Activated CD4-positive, alpha-beta T cell treated with anti-CD3 and anti-CD28 coated beads, Interleukin-10, Interleukin-2, amounts not matched to agents 100 ng/mL and 50 ng/mL, durations not matched to agents 16 hours and 8 hours (primary cell): Measurements from ENCODE around the gene MND1.
"Not testable (repeated sequence)": the region's sequence is repeated elsewhere in the genome, so short reads cannot be mapped to it uniquely, and the experiment has no call there.

Experiments used
- DNase-seq: peaks from one replicate; pipeline ENCODE4 v3.0.0-alpha.2; 2020

The MND1 gene

DNA sequence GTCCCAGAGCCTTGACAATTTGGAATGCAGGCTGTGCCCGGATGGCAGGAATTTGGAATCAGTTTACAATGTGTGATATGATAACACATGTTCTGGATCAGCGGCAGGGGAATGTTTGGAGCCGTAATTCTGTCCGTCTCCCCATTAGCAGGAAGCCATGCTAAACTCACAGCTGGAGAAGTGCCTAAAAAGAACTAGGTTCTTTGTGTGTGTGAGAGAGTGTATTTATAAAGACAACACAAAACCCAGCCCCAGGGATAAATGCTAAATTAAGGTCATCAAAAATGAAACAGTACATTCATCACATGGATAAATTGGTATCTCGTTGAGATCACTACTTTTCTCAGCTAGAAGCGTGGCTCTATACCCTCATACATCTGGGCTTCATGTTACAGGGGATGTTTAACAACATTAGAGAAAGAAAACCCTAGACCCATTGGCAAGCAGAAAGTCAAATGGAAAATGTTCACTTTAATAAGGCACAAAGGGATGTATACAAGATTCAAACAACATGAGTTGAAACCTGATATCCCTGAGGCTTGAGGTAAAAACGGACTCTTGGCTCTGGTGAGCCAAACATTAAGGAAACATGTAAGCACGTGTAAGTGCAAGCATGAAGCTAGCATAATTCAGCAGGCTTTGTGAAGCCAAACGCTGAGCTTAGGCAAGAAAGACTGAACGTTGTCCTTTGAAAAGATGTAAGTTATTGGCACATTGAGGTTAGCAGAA, 103.7 kb downstream of the MND1 start:
- no peak for DNase-seq

DNA sequence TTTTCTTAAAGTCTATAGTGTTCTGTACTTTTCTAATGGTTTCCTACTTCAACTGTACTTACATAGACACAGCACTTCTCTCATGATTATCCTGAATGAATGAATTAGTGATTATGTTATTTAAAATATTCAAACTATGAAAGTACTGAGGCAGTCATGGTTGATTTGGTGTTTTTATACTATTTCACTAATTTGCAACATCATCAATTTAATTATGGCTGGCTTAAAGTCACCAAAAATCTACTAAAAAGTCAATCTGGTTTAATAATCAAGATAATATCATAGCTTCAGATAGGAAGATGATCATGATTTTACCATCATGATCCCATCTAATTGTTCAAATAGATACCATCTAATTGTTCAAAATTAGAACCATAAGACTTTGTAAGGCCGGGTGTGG, 104.8 kb downstream of the MND1 start:
- DNase-seq = no peak

DNA sequence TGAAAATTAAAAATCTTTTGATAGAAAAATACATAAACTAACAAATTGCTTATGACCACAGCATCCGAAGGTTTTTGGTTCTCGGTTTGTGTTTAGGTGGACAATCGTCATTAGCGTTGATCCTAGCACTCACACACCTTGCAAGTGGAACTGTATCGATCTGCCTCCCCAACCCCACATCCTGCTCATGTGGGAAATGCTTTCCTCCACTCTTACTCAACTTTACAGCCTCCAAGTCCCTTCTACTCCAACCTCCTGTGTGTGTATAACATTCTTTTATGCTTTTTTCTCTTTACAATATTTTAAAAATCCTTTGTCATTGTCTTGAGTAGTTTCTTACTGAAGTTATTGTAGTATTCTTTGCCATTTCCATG, 106.0 kb downstream of the MND1 start:
- peak; percentile 63 for DNase-seq

DNA sequence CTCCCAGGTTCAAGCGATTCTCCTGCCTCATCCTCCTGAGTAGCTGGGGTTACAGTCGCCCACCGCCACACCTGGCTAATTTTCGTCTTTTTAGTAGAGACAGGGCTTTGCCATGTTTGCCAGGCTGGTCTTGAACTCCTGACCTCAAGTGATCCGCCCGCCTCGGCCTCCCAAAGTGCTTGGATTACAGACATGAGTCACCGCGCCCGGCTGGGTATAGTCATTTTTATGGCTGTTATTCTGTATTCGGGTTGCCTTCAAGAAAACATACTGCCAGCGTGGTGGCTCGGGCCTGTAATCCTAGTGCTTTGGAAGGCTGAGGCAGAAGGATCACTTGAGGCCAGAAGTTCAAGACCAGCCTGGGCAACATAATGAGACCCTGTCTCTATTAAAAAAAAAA, 106.7 kb downstream of the MND1 start:
- not testable (repeated sequence) for DNase-seq

DNA sequence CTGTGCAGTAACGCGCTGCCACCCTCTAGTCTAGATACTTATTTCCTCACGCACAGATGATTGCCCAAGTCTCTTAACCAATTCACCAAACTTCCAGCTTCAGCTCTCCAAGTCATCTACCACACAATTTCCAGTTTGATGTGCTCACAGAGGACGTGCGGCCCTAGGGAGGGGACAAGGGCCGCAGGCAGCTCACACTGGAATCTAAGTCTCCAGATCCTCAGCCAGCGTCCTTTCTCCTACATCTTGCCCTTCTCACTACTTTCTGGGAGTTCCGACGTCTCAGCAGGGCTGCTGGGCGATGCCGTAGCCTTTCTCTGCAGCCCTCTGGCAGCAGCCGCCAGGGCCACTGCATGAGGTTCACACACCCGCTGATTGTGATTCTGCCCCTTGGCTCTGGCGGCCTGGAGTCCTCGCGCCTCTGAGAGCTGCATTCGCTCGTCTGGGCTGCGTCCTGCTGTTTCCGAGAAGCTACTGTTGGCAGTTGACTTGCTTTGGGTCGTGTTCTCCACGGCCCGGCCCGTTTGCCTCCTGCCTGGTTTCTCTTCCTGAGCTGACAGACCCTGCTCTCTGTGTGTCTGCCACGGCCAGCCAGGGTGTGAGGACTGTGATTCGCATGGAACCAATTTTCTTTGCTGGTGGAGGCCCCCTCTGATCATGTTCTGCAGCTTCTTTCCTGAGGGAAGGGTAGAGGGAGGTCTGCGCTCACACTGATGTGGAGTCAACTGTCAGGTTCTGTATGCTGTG, 107.6 kb downstream of the MND1 start:
- no peak for DNase-seq

DNA sequence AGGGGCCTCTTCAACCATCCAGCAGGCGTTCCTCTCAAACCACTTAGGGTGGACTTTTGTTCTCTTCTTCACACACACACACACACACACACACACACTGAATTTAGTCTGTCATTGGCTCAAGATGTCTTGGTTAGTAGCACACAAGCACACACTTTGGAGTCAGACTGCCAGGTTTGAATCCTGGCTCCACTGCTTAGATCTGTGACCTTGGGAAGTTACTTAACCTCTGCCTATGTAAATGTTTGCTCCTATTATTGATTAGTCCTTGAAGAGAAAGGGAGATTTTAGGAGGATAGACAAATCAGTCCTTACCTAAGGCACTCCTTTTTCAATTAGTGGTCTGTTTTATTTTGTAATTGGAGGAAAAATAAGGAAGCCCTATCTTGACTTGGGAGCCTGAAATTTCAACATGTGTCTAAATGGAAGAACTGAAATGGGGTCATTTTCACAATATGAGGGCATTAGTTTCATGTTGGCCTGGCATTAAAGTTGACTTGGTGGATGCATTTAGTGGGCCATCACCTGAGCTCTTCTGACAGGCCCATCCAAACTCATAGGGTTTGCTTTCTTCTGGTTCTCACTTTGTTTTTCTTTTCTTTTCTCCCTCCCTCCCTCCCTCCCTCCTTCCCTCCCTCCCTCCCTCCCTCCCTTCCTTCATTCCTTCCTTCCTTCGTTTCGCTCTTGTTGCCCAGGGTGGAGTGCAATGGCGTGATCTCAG, 108.3 kb downstream of the MND1 start:
- no peak for DNase-seq

DNA sequence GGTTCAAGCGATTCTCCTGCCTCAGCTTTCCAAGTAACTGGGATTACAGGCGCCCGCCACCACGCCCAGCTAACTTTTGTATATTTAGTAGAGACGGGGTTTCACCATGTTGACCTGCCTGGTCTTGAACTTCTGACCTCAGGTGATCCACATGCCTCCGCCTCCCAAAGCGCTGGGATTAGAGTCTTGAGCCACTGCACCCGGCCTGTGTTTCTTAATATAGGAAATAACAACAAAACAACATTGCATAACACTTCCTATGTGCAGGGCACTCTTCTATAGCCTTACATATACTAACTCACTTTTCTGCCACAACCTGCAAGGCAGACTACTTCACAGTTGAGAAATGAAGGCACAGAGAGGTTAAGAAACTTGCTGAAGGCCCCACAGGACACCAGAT, 108.9 kb downstream of the MND1 start:
- no peak for DNase-seq

DNA sequence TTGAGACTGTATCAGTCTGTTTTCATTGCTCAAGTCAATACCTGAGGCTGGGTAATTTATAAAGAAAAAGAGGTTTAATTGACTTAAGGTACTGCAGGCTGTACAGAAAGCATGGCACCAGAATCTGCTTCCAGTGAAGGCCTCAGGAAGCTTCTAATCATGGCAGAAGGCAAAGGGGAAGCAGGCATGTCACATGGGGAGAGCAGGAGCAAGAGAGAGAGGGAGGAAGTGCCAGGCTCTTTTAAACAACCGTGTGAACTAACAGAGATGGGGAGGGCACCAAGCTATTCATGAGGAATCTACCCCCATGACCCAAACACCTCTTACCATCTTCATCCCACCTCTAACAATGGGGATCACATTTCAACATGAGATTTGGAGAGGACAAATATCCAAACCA, 114.5 kb downstream of the MND1 start:
- DNase-seq = no peak

DNA sequence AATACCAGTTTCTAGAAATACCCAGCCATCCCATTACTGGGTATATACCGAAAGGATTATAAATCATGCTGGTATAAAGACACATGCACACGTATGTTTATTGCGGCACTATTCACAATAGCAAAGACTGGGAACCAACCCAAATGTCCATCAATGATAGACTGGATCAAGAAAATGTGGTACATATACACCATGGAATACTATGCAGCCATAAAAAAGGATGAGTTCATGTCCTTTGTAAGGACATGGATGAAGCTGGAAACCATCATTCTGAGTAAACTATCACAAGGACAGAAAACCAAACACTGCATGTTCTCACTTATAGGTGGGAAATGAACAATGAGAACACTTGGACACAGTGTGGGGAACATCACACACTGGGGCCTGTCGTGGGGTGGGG, 117.1 kb downstream of the MND1 start:
- DNase-seq = not testable (repeated sequence)

DNA sequence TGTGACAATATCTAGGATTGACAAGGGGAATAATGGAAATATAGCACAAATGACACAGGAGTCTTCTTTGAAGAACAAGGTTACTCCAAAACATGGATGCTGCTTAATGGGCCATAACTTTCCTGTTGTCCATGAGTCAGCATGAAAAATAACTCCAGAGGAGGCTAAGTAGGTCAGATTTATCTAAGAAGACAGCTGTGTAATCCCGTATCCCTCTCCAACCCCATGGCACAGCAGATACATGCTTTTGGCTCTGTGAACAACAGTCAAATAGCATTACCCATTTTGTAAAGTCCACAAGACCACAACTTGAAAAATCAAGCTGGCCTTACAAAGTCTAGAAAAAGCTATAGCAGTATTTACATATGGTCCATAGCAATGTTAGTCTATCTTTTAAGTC, 119.6 kb downstream of the MND1 start:
- no peak for DNase-seq
